ENCODE data around the gene TMEM167A.

TMEM167A gene, protein sequence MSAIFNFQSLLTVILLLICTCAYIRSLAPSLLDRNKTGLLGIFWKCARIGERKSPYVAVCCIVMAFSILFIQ

DNA sequence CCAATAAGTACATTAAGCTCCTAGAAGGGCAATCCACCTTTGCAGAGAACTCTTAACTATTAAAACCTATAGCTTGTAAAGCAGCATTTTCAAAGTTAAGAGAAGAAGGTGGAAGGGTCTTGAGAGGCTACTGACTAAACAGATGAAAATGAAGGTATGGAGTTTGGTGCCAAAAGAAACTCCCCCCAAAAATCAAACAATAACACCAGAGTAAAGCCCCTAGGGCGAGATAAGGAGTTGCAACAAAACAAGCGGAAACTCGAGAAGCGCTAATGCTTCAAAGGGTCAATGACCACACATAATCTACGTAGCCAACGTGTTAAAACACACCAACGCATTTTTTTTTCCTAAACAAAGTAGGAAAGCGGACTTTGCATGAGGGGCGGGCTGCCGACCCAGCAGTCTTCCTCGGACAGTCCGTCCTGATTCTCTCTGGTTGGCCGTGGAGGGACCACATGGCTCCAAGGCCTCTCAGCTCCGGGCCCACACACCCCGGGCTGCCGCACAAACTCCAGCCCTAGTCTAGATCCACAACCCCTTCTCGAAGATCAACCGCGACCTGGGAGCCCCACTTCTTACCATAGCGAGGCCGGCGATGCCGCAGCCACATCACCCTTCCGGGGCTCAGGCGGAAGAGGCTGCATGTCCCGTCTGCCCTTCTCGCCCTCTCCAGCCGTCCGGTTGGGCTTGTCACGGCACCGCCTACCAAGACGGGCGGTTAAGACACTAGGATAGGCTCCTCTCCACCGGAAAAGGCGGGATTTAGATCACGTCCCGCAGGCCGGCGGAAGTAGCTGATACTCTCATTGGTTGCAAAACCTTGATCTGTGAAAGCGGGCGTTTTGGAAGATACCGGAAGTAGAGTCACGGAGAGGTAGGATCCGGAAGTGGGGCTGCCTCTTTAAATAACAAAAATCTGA, at the start of gene TMEM167A, which contains the start of gene XRCC4:
Gene TMEM167A (minus strand): TSS at position 653 of the 920 bp plus-strand sequence. CDS start 71 bp downstream, at position 582.
Gene XRCC4 (plus strand): TSS at position 806 of the 920 bp plus-strand sequence. CDS start 27,373 bp downstream, outside the sequence.
- in situ Hi-C loops (cut with HindIII; ENCODE audit: low pct_ligation_motif_present, low pct_unique_long_range_greater_than_20kb, low sequenced_read_pairs) = no loop called here
- DNase-seq = peak; percentile 98

DNA sequence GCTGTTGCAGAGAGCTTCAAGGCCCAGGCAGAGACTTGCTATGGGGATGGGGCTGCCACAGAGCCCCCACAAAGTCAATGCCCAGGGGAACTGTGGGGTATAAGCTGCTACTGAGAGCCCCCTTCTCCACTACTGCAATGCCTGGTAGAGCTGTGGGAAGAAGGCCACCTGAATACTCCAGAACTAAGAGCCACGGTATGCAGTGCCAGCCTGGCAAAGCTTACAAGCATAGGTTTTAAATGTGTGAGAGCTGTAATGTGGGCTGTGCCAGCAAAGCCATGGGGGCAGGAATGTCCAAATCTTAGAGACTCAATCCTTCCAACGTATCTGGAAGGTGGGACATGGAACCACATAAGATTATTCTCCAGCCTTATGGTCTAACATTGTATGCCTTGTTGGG, 49.3 kb upstream of the TMEM167A start:
- DNase-seq = no peak
- in situ Hi-C loops (cut with HindIII; ENCODE audit: low pct_ligation_motif_present, low pct_unique_long_range_greater_than_20kb, low sequenced_read_pairs) = no loop called here

DNA sequence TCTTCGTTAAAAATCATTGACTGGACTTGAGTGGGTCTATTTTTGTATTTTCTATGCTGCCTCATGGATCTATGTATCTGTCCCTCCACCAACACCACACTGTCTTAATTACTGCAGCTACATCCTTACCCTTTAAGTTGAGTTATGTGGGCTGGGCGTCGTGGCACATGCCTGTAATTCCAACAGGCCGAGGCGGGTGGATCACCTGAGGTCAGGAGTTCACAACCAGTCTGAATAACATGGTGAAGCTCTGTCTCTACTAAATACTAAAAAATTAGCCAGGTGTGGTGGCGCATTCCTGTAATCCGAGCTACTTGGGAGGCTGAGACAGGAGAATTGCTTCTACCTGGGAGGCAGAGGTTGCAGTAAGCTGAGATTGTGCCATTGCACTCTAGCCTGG, 48.4 kb upstream of the TMEM167A start:
- in situ Hi-C loops (cut with HindIII; ENCODE audit: low pct_ligation_motif_present, low pct_unique_long_range_greater_than_20kb, low sequenced_read_pairs) = no loop called here
- no peak for DNase-seq

DNA sequence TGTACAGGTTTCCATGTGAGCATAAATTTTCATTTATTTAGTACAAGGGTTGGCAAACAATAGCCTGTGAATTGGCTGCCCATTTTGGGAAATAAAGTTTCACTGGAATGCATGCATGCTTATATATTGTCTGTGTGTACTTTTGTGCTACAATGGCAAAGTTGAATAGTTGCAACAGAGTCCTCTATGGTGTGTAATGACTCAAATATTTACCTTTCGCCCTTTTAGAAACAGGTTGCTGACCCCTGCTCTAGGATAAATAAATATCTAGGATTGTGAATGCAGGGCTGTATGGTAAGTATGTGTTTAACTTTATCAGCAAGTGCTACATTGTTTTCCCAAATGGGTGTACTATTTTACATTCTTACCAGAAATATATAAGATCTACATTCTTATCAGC, 47.4 kb upstream of the TMEM167A start:
- DNase-seq = no peak
- in situ Hi-C loops (cut with HindIII; ENCODE audit: low pct_ligation_motif_present, low pct_unique_long_range_greater_than_20kb, low sequenced_read_pairs) = no loop called here

DNA sequence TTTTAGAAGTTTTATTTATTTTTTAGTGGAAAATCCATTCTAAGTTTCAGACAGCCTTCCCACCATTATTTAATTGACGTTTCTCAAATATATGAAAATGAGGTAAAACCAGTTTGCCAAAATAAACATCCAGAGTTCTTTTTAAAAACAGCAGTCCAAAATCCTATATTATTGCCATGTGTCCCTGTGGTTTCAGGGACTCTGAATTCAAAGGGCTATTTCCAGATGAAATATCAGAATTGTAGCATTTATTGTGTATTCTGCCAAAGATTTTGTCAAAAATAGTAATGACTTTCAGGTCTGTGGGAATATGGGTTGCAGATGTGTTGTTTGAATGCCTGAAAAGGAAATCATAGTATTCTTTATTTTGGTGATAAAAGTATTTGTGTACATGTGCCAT, 41.8 kb upstream of the TMEM167A start:
- DNase-seq = no peak
- in situ Hi-C loops (cut with HindIII; ENCODE audit: low pct_ligation_motif_present, low pct_unique_long_range_greater_than_20kb, low sequenced_read_pairs) = no loop called here

DNA sequence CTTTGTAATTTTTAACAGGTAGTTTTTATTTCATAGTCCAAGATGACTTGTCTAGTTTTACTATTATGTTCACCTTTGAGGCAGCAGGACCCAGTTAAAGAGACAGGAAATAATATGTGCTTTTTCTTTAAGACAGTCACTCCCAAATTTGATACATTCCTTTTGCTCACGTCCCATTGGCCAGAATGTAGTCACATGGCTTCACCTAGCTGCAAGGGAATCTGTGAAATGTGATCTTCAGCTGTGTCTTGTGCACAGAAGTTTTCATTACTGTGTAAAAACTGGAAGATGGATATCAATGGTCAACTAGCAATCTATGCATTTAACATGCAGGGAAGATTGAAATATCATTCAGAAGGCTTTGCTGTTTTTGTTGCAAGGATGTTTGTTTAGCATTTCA, 41.3 kb upstream of the TMEM167A start:
- no peak for DNase-seq
- in situ Hi-C loops (cut with HindIII; ENCODE audit: low pct_ligation_motif_present, low pct_unique_long_range_greater_than_20kb, low sequenced_read_pairs) = no loop called here

DNA sequence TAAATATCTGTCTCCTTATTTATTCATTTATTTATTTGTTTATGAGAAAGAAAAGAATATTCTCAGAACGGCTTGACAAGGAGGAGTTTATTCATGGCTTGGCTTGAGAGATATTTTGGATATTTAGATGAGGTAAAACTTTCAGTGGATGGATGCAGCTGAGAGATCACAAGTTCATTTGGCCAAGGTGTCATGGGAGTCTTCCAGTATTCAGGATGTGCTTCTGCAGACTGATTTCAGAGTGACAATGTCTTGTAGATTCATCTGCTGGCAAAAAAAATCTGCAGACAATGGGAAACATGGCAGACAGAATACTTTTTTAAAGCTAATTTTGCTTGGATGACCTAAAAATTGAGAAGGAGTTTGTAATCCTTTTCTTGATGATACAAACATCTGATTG, 38.6 kb upstream of the TMEM167A start:
- in situ Hi-C loops (cut with HindIII; ENCODE audit: low pct_ligation_motif_present, low pct_unique_long_range_greater_than_20kb, low sequenced_read_pairs) = no loop called here
- no peak for DNase-seq

DNA sequence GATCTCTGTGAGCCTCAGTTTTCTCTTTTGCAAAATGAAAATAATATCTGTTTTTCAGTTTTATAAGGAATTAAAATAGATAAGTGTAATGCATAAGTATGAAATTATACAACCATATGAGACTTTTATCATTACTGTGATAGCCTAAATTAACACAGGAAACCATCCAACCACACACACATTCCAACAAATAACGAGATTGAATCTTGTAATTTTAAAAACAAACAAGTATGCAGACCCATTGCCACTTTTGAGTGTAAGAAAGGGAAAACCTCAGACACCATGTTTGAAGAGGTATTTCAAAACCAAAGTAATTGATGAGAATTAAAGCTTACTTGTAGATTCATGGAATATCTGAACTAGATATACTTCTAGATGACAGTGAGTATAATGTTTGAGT, 32.2 kb upstream of the TMEM167A start:
- DNase-seq = no peak
- in situ Hi-C loops (cut with HindIII; ENCODE audit: low pct_ligation_motif_present, low pct_unique_long_range_greater_than_20kb, low sequenced_read_pairs) = no loop called here

DNA sequence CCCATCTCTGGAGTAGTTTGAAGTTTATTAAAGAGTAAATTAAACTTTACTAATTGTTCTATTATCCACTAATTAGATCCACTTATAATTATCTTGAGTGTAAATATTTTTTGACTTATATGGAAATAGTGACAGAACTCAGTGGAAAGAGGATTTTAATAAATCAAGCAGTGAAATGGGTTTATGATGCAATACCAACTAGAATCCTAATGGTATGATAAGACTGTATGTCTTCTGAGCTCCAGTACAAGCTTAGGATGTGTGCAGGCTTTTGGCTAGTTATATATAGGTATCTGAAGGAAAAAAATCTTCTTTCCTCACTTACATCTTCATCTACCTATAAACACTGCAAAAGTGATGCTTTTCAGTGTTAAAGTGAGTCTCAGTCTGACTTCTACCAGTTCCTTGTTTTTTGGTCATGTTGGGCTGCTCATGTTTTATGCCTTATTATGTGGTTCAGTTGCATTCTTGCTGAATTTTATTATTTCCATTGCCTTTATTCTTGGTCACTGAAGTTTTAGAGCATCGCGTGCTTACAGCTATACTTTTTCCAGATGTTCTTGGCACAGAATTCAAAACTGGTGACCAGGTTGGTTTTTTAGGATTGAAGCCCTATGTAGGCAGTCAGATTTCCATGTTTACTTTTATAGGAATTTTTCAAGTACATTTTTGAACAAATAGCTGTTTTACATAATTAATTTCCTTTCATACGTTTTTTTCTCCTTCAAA, 30.7 kb upstream of the TMEM167A start:
- no peak for DNase-seq

DNA sequence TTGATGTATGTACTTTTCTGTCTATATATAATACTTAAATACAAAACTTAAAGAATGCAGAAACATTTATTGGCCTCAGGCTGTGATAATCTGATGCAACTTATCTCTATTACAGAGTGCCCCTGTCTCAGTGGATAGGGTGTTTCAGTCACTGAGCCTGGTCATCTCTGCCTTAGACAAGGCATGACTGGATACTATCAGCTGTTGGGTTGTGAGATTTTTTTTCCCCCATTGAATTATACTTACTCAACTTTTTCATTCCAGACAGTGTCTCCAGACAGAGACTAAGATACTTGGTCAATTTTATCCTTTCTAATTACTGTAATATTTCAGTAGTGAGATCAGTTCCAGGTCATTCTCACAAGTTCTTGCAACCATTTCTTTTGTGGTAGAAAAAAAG, 26.8 kb upstream of the TMEM167A start:
- in situ Hi-C loops (cut with HindIII; ENCODE audit: low pct_ligation_motif_present, low pct_unique_long_range_greater_than_20kb, low sequenced_read_pairs) = no loop called here
- DNase-seq = no peak

More for the DNA sequence above, 30.7 kb upstream of the TMEM167A start:
- in situ Hi-C loops (cut with HindIII; ENCODE audit: low pct_ligation_motif_present, low pct_unique_long_range_greater_than_20kb, low sequenced_read_pairs) = no loop called here

DNA sequence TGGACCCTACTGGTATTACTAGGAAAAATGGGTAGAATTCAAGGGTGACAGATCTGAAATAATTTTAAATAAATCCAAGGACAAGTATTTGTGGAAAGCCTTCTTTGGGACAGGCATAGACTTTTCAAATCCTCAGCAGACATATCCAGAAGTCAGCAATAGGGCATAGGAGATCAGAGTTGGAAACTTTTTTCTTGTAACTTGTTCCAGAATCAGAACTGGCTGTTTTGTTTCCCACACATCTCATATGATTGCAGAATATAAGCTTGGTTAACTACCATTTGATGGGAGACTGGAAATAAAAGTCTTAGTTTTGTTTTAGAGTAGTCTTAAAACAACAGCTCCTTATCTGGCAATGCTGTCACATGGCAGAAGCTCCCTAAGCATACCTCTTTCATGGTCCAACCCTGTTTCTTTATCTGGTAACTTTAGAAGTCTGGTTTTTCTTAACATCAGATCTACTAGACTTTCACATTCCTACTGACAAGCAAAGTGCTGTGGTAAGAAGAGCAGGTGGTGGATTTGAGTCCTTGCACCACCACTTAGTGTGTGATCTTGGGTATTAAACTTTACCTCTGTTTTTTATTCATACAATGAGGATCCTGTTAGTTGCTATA, 25.3 kb upstream of the TMEM167A start:
- DNase-seq = no peak
- in situ Hi-C loops (cut with HindIII; ENCODE audit: low pct_ligation_motif_present, low pct_unique_long_range_greater_than_20kb, low sequenced_read_pairs) = no loop called here

DNA sequence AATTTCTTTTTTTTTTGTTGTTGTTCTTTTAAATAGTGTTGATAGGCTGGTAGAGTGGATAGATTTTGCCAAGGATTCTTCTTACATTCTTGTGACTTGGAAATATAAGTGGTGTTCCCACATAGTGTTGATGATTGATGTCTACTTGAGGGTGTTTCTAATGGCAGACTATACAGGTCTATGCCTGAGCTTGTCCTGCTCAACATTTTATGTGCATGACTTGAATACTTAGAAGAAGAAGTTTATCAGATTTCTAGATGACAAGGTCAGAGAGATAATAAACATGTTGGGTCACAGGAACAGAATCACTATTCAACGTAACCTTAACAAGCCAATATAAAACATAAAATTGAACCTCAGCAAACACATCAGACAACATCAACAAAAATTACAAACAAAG, 24.3 kb upstream of the TMEM167A start:
- in situ Hi-C loops (cut with HindIII; ENCODE audit: low pct_ligation_motif_present, low pct_unique_long_range_greater_than_20kb, low sequenced_read_pairs) = no loop called here
- no peak for DNase-seq

DNA sequence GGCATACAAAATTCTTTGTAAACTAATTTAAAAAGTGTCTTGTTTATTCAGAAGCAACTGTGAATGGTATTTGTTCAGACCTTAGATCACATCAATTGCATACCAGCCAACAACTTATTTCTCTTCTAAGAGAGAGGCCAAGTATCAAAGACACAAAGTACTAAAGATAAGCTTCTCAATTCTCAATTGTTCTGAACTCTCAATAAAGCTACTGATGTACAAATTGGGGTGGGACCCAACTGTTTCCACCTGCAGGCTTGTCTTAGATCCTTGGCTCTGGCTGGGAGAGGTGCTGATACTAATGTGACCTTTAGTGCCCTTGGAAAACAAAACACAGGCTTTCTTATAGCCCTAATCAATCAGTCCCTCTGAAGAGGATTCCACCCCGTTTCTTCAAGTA, 22.3 kb upstream of the TMEM167A start:
- DNase-seq = no peak

DNA sequence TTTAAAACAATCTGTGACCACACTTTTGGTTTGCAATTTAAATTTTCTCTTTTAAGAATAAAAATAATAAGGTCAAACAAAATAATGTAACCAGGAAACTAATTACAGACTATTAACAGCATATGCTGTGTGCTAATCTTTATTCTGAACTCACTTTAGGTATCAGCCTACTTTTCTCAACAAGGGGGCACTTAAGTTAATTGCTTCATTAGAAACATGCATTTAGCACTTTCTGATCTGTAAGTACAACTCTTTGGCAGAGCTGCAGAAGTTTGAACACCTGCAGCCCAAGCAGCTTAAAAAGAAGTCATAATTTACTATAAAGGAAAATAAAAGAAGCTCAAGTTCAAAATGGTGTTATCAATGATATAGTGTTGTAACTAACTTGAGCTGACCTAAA, 21.8 kb upstream of the TMEM167A start:
- DNase-seq = no peak
- in situ Hi-C loops (cut with HindIII; ENCODE audit: low pct_ligation_motif_present, low pct_unique_long_range_greater_than_20kb, low sequenced_read_pairs) = no loop called here

More for the DNA sequence above, 22.3 kb upstream of the TMEM167A start:
- in situ Hi-C loops (cut with HindIII; ENCODE audit: low pct_ligation_motif_present, low pct_unique_long_range_greater_than_20kb, low sequenced_read_pairs) = no loop called here

DNA sequence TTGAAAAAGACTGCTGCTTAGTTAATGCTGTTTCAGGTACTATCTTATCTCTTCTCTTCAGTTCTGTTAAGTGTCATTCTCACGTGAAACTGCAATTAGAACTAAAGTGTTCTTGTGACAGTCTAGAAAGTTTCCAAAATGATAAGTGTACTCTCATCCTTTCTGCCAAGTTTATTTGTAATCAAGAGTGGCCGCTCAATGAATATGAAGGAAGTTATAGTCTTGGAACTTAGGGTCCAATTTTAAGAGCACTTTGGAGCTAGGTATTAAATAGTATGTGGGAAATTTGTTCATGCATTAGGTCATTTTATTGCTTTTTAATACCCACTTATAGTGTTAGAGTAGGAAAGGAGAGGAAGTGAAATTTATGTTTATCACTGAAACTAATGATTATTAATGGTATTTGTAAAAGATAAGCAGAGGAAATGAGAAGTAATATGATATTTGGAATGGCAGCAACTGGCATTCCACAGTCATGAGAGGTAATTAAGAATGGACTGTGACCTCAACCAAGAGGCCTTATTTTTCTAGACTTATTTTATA, 20.6 kb upstream of the TMEM167A start:
- in situ Hi-C loops (cut with HindIII; ENCODE audit: low pct_ligation_motif_present, low pct_unique_long_range_greater_than_20kb, low sequenced_read_pairs) = no loop called here

DNA sequence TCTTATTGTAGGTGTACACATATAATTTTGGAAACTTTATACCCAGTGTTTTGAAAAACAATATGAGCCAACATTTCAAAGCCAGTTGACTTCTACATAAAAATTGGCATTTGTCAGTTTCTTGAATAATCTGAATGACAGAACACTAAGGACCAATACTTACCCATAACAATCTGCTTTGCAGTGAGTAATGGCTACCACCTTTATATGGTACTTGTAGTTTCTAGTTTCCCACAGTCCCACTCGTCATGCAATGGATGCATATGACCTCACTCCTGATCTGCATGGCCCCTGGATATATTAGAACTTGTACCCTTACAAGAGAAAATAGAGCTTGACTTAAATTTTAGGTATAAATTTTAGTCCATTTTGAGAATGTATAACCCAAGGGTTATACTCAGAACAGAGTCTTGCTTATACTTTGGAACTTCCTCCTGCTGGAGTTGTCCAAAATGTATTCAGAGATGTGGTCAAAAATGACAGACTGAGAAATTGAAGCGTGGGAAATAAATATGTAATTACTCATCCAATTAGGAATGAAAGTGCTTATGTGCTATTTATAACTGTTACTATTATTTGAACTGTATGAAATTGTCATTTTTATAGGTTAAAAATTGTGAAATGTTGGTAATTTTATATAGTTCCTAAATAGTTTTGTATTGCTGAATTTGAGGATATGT, 19.6 kb upstream of the TMEM167A start:
- DNase-seq = no peak
- in situ Hi-C loops (cut with HindIII; ENCODE audit: low pct_ligation_motif_present, low pct_unique_long_range_greater_than_20kb, low sequenced_read_pairs) = no loop called here

More for the DNA sequence above, 20.6 kb upstream of the TMEM167A start:
- DNase-seq = no peak

DNA sequence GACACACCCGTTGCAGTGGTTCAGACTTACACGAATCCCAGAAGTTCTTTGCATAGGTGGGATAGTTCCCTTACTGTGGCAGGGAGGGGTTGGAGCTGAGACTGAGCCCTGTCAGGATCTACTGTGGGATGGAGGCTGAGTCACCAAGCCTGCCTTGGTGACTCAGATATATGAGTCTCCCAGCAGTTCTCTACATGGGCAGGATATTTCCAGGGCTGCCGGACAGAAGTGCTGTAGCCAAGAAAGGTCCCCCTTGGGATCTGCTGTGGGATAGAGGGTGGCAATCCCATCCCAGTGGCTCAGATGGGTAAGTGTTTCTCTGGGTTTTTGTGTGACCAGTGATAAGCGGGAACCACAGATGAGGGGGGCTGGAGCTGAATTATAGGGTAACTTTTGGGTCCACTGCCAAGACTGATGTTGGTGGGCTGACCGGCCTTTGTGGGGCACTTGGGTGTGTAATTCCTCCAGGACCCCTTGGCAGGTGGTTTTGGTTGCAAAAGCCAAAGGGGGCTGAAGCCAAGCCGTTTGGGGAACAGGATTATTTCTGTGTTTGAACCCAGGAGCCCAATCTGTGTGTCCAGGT, 18.9 kb upstream of the TMEM167A start:
- DNase-seq = peak; percentile 77
- in situ Hi-C loops (cut with HindIII; ENCODE audit: low pct_ligation_motif_present, low pct_unique_long_range_greater_than_20kb, low sequenced_read_pairs) = no loop called here

Data from ACHN (cell line).